ENCODE results near the gene KIRREL3. TPM values are rescaled to one million over a fixed set of nuclear protein-coding genes. Genes with fewer than 3 reads are reported as not detected.

Gene KIRREL3
- total and polyA plus RNA-seq, 2 of the 4 experiments (the other 2 are of a cell fraction) = 10.9 to 15.9 TPM

GRCh38 chr11:126398296-126398695 is 602.3 kb downstream of the KIRREL3 start:
- TF ChIP-seq BHLHE40 (IDR thresholded peaks at IDR 0.05; ENCODE audit: low read depth, low read length) (no peak), FOS (IDR thresholded peaks at IDR 0.05; ENCODE audit: low read depth, low read length) (no peak), RFX5 (IDR thresholded peaks at IDR 0.05; ENCODE audit: low read depth, low read length) (no peak), POLR2A (IDR thresholded peaks at IDR 0.05; ENCODE audit: low read depth, low read length) (no peak)
- TF ChIP-seq, protein P1, sequence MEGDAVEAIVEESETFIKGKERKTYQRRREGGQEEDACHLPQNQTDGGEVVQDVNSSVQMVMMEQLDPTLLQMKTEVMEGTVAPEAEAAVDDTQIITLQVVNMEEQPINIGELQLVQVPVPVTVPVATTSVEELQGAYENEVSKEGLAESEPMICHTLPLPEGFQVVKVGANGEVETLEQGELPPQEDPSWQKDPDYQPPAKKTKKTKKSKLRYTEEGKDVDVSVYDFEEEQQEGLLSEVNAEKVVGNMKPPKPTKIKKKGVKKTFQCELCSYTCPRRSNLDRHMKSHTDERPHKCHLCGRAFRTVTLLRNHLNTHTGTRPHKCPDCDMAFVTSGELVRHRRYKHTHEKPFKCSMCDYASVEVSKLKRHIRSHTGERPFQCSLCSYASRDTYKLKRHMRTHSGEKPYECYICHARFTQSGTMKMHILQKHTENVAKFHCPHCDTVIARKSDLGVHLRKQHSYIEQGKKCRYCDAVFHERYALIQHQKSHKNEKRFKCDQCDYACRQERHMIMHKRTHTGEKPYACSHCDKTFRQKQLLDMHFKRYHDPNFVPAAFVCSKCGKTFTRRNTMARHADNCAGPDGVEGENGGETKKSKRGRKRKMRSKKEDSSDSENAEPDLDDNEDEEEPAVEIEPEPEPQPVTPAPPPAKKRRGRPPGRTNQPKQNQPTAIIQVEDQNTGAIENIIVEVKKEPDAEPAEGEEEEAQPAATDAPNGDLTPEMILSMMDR (conservative IDR thresholded peaks at IDR 0.05; ENCODE audit: low read depth, low read length) = no peak
- TF ChIP-seq, protein P2, sequence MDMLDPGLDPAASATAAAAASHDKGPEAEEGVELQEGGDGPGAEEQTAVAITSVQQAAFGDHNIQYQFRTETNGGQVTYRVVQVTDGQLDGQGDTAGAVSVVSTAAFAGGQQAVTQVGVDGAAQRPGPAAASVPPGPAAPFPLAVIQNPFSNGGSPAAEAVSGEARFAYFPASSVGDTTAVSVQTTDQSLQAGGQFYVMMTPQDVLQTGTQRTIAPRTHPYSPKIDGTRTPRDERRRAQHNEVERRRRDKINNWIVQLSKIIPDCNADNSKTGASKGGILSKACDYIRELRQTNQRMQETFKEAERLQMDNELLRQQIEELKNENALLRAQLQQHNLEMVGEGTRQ (IDR thresholded peaks at IDR 0.05; ENCODE audit: low read depth, low read length) = no peak
- ATAC-seq (ENCODE audit: low read depth) (no peak), DNase-seq (no peak)
- Histone ChIP-seq H4K5ac (ENCODE audit: low read depth, low read length) (no peak overlapping the region), H3K9me3 (ENCODE audit: control insufficient read depth, insufficient read depth, low read length) (peaks cover 3% of the 10 kb centered on the region; the same call in 1 of the 2 replicates), H3K4me2 (ENCODE audit: low read depth, low read length) (no peak overlapping the region), H3K18ac (ENCODE audit: low read depth, low read length) (no peak overlapping the region), H3K23ac (ENCODE audit: low read depth, low read length) (no peak overlapping the region), H3K56ac (ENCODE audit: extremely low read depth, insufficient read depth, low read length) (no peak overlapping the region), H3K36me3 (ENCODE audit: control insufficient read depth, insufficient read depth, low read length) (no peaks in the 10 kb centered on the region), H2AK9ac (replicated peaks; ENCODE audit: low read depth, low read length, poor library complexity) (no peak overlapping the region), H3K9ac (ENCODE audit: low read depth, low read length) (no peak overlapping the region), H3K14ac (replicated peaks; ENCODE audit: low read depth, low read length) (no peak overlapping the region; the same call in 1 of the 2 replicates), H3K27ac (ENCODE audit: insufficient read depth, low read length) (no peak overlapping the region), H2BK20ac (ENCODE audit: low read depth, low read length) (no peak overlapping the region), H2BK5ac (ENCODE audit: low read depth, low read length, poor library complexity, severe bottlenecking) (no peak overlapping the region), H3K9me1 (ENCODE audit: insufficient read depth, low read length) (no peaks in the 10 kb centered on the region), H3K4ac (ENCODE audit: low read depth, low read length) (no peak overlapping the region), H4K20me1 (ENCODE audit: insufficient read depth, low read length) (no peaks in the 10 kb centered on the region), H2BK15ac (ENCODE audit: low read depth, low read length) (no peak overlapping the region), H2AFZ (replicated peaks; ENCODE audit: low read length, poor library complexity) (no peak overlapping the region), H2AK5ac (ENCODE audit: low read depth, low read length) (no peak overlapping the region), H2BK120ac (ENCODE audit: low read depth, low read length) (no peak overlapping the region), H3K4me1 (ENCODE audit: control insufficient read depth, insufficient read depth, low read length) (peaks cover 3% of the 10 kb centered on the region; the same call in 1 of the 2 replicates), H4K8ac (ENCODE audit: low read depth in 2 of 2, low read length in 2 of 2) (no peak overlapping the region), H3K4me3 (ENCODE audit: insufficient read depth, low read depth, low read length) (no peak overlapping the region), H4K91ac (ENCODE audit: insufficient read depth, low read depth, low read length) (no peak overlapping the region), H3K79me1 (ENCODE audit: low read depth in 1 of 2, low read length in 2 of 2) (peaks cover 8 to 13% of the 10 kb centered on the region in 2 experiments), H3K27me3 (ENCODE audit: control insufficient read depth, insufficient read depth, low read length) (no peaks in the 10 kb centered on the region)
- in situ Hi-C loops (cut with MboI; ENCODE audit: low sequenced_read_pairs) (no loop called here), intact Hi-C loops (cut with micrococcal nuclease) (no loop called here), dilution Hi-C loops (cut with HindIII; ENCODE audit: low sequenced_read_pairs, unreplicated experiment) (no loop called here)
- BruUV-seq (replicated peaks) = no TSS peak
- 100% methylated on average over 2 of the region's 4 CpGs; no CpG with 5 or more reads in 1 of the 2 experiments for WGBS, 2 experiments (ENCODE audit: extremely low coverage in 2 of 2, insufficient read length in 1 of 2)
- ChIA-PET POLR2A (ENCODE audit: unreplicated experiment) (no interaction called here), CTCF (no interaction called here)

Data from IMR-90 (cell line).